HTR-8/SVneo (cell line): ENCODE measurements around the gene ENDOV.

Experiments used
- DNase-seq: peaks from one replicate; pipeline ENCODE4 v3.0.0; 2011; ENCODE audit warnings: low spot score, mixed read lengths; ENCODE audit not compliant: insufficient read length
- FAIRE-seq: peaks from 2 replicates; lab custom pipeline; 2011; peaks lifted over from hg19 to GRCh38; lab: Jason Lieb, UNC

Gene ENDOV

GRCh38 chr17:80477647-80478478, 62.9 kb downstream of the ENDOV start:
- FAIRE-seq, result no peak

GRCh38 chr17:80478487-80479245, 63.7 kb downstream of the ENDOV start:
- FAIRE-seq (no peak), DNase-seq (no peak)

More at GRCh38 chr17:80477647-80478478, 62.9 kb downstream of the ENDOV start:
- DNase-seq, result no peak

GRCh38 chr17:80479246-80479566, 64.2 kb downstream of the ENDOV start:
- DNase-seq, result no peak
- no peak for FAIRE-seq

GRCh38 chr17:80480248-80480647, 65.3 kb downstream of the ENDOV start:
- no peak for DNase-seq
- no peak for FAIRE-seq

GRCh38 chr17:80481284-80482057, 66.5 kb downstream of the ENDOV start:
- DNase-seq, result no peak
- FAIRE-seq, result no peak

- no peak for DNase-seq
- FAIRE-seq, result no peak
These were observed 67.0 kb downstream of the ENDOV start for GRCh38 chr17:80482058-80482318.

- DNase-seq (no peak), FAIRE-seq (no peak)
These were observed 67.8 kb downstream of the ENDOV start for GRCh38 chr17:80482555-80483308.

GRCh38 chr17:80485846-80486245, 70.9 kb downstream of the ENDOV start:
- FAIRE-seq, result no peak
- DNase-seq, result no peak

GRCh38 chr17:80486692-80487091, 71.7 kb downstream of the ENDOV start:
- no peak for FAIRE-seq

GRCh38 chr17:80487511-80487910, 72.5 kb downstream of the ENDOV start:
- FAIRE-seq, result no peak
- DNase-seq, result no peak

More at GRCh38 chr17:80486692-80487091, 71.7 kb downstream of the ENDOV start:
- no peak for DNase-seq
